ENCODE measurements around the gene KIF3A. TPM values are rescaled to one million over a fixed set of nuclear protein-coding genes. Genes with fewer than 3 reads are reported as not detected.

Gene KIF3A
- total and polyA plus RNA-seq, 4 donors: 0.58 to 1.2 (median 0.86) TPM

DNA sequence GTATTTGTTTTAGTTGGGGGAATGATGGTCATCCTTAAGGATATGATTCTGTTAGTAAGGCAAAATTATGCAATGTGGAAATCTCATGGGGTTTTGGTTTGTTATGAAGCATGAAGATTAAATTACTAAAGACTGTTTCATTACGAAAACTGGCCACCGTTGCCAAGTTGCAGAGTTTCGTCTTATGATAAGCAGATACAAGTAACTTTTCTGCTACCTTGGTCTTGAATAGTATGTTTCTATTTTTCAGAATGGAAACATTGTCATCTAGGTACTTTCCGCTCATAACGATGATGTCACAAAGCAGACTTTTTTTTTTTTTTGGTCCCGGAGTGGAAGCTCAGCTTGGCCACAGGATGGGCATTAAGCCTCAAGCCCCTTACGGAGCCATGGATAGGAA, 14.1 kb upstream of the KIF3A start:
- peaks cover 0 to 6% (median 1%) of the 10 kb centered on the region in 4 donors for H3K4me1 ChIP-seq (ENCODE audit: control insufficient read depth in 4 of 4, insufficient read depth in 4 of 4, low read length in 3 of 4)
- no peaks in the 10 kb centered on the region for H3K36me3 ChIP-seq (ENCODE audit: control insufficient read depth in 4 of 4, insufficient read depth in 3 of 4, low read depth in 1 of 4, low read length in 3 of 4)
- no peak overlapping the region for H3K9ac ChIP-seq (ENCODE audit: low read depth in 1 of 2, low read length in 2 of 2)
- H3K9me3 ChIP-seq (ENCODE audit: control insufficient read depth in 4 of 4, low read length in 3 of 4): no peaks in the 10 kb centered on the region
- no peak overlapping the region for H3K27ac ChIP-seq (ENCODE audit: low read depth in 1 of 2, low read length in 2 of 2)
- DNase-seq (ENCODE audit: low spot score): no peak
- H3K27me3 ChIP-seq (ENCODE audit: control insufficient read depth in 4 of 4, insufficient read depth in 4 of 4, low read length in 3 of 4): peaks cover 0 to 5% (median 0%) of the 10 kb centered on the region in 4 donors
- no peak for TF ChIP-seq ATF3 (IDR thresholded peaks at IDR 0.05)
- TF ChIP-seq RXRA (IDR thresholded peaks at IDR 0.05): no peak
- TF ChIP-seq, protein P1, sequence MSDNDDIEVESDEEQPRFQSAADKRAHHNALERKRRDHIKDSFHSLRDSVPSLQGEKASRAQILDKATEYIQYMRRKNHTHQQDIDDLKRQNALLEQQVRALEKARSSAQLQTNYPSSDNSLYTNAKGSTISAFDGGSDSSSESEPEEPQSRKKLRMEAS (IDR thresholded peaks at IDR 0.05): no peak
- TF ChIP-seq GABPA (IDR thresholded peaks at IDR 0.05 in 1 of 2, conservative IDR thresholded peaks at IDR 0.05 in 1 of 2): no peak
- 88% methylated on average over 7 of the region's 7 CpGs for WGBS
- no peak overlapping the region for H3K4me3 ChIP-seq (ENCODE audit: low read depth in 1 of 3, low read length in 3 of 3)

- Histone ChIP-seq H3K36me3 (ENCODE audit: control insufficient read depth in 4 of 4, insufficient read depth in 3 of 4, low read depth in 1 of 4, low read length in 3 of 4) (no peaks in the 10 kb centered on the region), H3K9me3 (ENCODE audit: control insufficient read depth in 4 of 4, low read length in 3 of 4) (no peaks in the 10 kb centered on the region), H3K27me3 (ENCODE audit: control insufficient read depth in 4 of 4, insufficient read depth in 4 of 4, low read length in 3 of 4) (peaks cover 0 to 5% (median 0%) of the 10 kb centered on the region in 4 donors), H3K4me3 (ENCODE audit: low read depth in 1 of 3, low read length in 3 of 3) (no peak overlapping the region), H3K27ac (ENCODE audit: low read depth in 1 of 2, low read length in 2 of 2) (no peak overlapping the region), H3K4me1 (ENCODE audit: control insufficient read depth in 4 of 4, insufficient read depth in 4 of 4, low read length in 3 of 4) (peaks cover 0 to 6% (median 1%) of the 10 kb centered on the region in 4 donors), H3K9ac (ENCODE audit: low read depth in 1 of 2, low read length in 2 of 2) (no peak overlapping the region)
- TF ChIP-seq TAF1 (conservative IDR thresholded peaks at IDR 0.05) (no peak), RXRA (IDR thresholded peaks at IDR 0.05) (no peak), HNF4A (conservative IDR thresholded peaks at IDR 0.05) (no peak), FOXA1 (IDR thresholded peaks at IDR 0.05) (no peak), JUND (IDR thresholded peaks at IDR 0.05) (no peak), YY1 (IDR thresholded peaks at IDR 0.05) (no peak)
- TF ChIP-seq, protein P2, sequence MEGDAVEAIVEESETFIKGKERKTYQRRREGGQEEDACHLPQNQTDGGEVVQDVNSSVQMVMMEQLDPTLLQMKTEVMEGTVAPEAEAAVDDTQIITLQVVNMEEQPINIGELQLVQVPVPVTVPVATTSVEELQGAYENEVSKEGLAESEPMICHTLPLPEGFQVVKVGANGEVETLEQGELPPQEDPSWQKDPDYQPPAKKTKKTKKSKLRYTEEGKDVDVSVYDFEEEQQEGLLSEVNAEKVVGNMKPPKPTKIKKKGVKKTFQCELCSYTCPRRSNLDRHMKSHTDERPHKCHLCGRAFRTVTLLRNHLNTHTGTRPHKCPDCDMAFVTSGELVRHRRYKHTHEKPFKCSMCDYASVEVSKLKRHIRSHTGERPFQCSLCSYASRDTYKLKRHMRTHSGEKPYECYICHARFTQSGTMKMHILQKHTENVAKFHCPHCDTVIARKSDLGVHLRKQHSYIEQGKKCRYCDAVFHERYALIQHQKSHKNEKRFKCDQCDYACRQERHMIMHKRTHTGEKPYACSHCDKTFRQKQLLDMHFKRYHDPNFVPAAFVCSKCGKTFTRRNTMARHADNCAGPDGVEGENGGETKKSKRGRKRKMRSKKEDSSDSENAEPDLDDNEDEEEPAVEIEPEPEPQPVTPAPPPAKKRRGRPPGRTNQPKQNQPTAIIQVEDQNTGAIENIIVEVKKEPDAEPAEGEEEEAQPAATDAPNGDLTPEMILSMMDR (IDR thresholded peaks at IDR 0.05; ENCODE audit: low read depth, low read length, missing input control): no peak
- 89% methylated on average over 10 of the region's 10 CpGs for WGBS
- no peak for DNase-seq (ENCODE audit: low spot score)
These were observed 13.3 kb upstream of the KIF3A start for GRCh38 chr5:132750471-132751230.

- WGBS: 95% methylated on average over 2 of the region's 2 CpGs
- H3K27me3 ChIP-seq (ENCODE audit: control insufficient read depth in 4 of 4, insufficient read depth in 4 of 4, low read length in 3 of 4): peaks cover 0 to 5% (median 0%) of the 10 kb centered on the region in 4 donors
These were observed 12.2 kb upstream of the KIF3A start for GRCh38 chr5:132749506-132749905.

More at GRCh38 chr5:132749506-132749905, 12.2 kb upstream of the KIF3A start:
- no peak for DNase-seq (ENCODE audit: low spot score)
- Histone ChIP-seq H3K4me3 (ENCODE audit: low read depth in 1 of 3, low read length in 3 of 3) (no peak overlapping the region), H3K4me1 (ENCODE audit: control insufficient read depth in 4 of 4, insufficient read depth in 4 of 4, low read length in 3 of 4) (peaks cover 0 to 6% (median 1%) of the 10 kb centered on the region in 4 donors), H3K27ac (ENCODE audit: low read depth in 1 of 2, low read length in 2 of 2) (no peak overlapping the region), H3K9ac (ENCODE audit: low read depth in 1 of 2, low read length in 2 of 2) (no peak overlapping the region), H3K36me3 (ENCODE audit: control insufficient read depth in 4 of 4, insufficient read depth in 3 of 4, low read depth in 1 of 4, low read length in 3 of 4) (no peaks in the 10 kb centered on the region), H3K9me3 (ENCODE audit: control insufficient read depth in 4 of 4, low read length in 3 of 4) (no peaks in the 10 kb centered on the region)
- TF ChIP-seq, protein P1 (IDR thresholded peaks at IDR 0.05): no peak
- TF ChIP-seq FOXA1 (IDR thresholded peaks at IDR 0.05) (no peak), HNF4G (IDR thresholded peaks at IDR 0.05) (no peak), RAD21 (IDR thresholded peaks at IDR 0.05) (no peak), ATF3 (IDR thresholded peaks at IDR 0.05) (no peak), SP1 (IDR thresholded peaks at IDR 0.05) (no peak), YY1 (IDR thresholded peaks at IDR 0.05) (no peak), JUND (IDR thresholded peaks at IDR 0.05) (no peak), HNF4A (conservative IDR thresholded peaks at IDR 0.05) (no peak)
- TF ChIP-seq, protein P3, sequence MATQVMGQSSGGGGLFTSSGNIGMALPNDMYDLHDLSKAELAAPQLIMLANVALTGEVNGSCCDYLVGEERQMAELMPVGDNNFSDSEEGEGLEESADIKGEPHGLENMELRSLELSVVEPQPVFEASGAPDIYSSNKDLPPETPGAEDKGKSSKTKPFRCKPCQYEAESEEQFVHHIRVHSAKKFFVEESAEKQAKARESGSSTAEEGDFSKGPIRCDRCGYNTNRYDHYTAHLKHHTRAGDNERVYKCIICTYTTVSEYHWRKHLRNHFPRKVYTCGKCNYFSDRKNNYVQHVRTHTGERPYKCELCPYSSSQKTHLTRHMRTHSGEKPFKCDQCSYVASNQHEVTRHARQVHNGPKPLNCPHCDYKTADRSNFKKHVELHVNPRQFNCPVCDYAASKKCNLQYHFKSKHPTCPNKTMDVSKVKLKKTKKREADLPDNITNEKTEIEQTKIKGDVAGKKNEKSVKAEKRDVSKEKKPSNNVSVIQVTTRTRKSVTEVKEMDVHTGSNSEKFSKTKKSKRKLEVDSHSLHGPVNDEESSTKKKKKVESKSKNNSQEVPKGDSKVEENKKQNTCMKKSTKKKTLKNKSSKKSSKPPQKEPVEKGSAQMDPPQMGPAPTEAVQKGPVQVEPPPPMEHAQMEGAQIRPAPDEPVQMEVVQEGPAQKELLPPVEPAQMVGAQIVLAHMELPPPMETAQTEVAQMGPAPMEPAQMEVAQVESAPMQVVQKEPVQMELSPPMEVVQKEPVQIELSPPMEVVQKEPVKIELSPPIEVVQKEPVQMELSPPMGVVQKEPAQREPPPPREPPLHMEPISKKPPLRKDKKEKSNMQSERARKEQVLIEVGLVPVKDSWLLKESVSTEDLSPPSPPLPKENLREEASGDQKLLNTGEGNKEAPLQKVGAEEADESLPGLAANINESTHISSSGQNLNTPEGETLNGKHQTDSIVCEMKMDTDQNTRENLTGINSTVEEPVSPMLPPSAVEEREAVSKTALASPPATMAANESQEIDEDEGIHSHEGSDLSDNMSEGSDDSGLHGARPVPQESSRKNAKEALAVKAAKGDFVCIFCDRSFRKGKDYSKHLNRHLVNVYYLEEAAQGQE (IDR thresholded peaks at IDR 0.05): no peak

All from liver (tissue), 9 donors.